GM12874 (cell line): ENCODE results near the gene CRYBG2.

Source experiments
- TF ChIP-seq, protein P1 (sequence below): IDR thresholded peaks from 2 replicates; pipeline ENCODE4 v1.5.1; 2011; ENCODE audit warnings: low read depth, mild to moderate bottlenecking, control low read depth, low read length, moderate library complexity; ENCODE audit not compliant: insufficient read depth

Gene CRYBG2, protein sequence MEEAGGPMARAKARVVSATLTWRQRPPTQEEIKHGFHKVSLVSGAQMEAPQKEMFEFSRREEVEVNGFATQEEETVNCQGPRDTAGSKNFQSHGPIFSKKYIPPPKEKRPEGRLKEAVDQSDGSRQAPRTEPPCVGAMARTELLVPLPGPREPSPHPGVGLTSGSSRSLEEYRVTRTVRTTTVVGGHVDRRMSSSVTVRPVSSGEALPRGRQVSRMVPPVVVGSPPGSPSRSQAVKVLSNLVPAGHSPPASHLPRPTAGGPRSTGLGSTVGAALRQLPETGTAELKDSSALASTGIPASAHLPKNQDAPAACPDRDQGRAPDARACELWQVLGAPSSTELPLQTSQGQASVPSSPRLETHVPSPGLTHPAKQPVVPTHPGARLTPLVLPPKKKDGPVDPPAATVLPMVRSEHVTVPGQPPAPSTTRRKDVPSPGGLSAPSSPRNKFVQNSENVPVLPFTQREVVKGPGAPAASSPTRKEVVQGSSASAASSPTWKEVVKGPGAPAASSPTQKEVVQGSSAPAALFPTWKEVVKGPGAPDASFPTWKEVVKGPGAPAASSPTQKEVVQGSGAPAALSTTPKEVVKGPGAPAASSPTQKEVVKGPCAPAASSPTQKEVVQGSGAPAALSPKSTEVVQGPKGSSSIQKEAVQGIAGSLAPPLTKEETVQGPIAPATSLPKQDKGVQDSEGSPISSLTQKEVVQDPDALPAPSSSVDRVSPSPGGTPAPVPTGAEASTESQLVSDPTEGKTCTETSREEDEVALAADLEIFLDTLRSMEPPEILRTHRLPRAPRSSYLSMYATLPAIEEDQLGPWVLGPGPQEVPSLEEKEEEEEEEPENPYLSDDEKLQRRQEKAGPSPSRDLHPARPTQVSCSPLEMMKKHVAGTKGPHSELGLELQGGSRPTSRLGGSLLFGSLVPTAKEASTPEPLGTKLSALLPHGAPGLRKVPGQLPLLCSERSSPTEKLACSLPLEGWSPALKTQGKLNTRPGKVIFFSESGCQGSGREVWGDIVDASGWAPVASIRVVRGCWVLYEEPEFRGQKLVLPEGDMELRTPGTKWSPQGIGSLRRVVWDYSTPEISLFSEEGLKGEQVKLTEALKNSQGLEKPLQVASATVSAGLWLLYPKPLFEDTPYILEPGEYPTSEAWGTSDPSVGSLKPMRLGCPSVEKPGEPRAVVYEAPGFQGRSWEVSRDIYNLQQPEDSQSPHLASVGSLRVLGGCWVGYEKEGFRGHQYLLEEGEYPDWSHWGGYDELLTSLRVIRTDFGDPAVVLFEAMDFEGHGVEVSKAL (N-terminal part only)

DNA sequence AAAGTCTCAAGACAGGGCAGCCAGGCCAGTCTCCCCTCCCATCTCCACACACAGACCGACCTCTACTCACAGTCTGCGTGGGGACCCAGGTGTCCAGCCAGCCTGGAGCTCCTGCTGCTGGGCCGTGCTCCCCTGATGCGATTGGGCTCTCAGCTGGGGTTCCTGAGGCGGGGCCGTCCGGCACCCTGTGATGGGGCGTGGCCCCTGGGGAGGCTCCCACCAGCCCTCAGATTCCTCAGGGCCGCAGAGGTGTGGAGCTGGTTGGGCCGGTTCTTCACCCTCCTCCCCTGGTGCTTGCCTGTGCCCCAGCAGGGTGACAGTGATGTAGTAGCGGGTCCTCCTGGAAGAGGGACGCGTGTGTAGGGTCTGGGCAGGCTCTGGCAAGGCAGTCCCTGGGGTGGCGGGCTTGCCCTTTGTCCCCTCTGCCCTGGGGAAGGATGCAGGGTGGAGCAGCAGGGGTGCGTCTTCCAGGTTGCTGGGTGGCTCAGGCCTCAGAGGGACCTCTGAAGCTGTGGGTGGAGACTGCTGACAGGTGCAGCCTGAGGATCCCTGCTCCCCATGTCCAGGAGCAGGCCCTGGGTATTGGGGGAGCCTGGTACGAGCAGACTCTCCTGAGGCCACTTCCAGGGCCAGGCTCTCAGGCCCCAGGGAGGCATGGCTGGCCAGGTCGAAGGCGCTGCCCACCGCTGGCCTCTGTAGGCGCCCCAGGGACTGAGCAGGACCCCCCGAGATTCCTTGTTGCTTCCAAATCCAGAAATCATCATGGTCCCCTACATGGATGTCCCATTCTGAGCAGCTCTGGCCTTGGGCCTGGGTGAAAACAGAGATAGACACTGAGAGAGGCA, at the start of gene CRYBG2:
Gene CRYBG2 (minus strand): TSS at position 155 of the 845 bp plus-strand sequence. CDS start 7,473 bp downstream, outside the sequence.
- TF ChIP-seq, protein P1, sequence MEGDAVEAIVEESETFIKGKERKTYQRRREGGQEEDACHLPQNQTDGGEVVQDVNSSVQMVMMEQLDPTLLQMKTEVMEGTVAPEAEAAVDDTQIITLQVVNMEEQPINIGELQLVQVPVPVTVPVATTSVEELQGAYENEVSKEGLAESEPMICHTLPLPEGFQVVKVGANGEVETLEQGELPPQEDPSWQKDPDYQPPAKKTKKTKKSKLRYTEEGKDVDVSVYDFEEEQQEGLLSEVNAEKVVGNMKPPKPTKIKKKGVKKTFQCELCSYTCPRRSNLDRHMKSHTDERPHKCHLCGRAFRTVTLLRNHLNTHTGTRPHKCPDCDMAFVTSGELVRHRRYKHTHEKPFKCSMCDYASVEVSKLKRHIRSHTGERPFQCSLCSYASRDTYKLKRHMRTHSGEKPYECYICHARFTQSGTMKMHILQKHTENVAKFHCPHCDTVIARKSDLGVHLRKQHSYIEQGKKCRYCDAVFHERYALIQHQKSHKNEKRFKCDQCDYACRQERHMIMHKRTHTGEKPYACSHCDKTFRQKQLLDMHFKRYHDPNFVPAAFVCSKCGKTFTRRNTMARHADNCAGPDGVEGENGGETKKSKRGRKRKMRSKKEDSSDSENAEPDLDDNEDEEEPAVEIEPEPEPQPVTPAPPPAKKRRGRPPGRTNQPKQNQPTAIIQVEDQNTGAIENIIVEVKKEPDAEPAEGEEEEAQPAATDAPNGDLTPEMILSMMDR = no peak

DNA sequence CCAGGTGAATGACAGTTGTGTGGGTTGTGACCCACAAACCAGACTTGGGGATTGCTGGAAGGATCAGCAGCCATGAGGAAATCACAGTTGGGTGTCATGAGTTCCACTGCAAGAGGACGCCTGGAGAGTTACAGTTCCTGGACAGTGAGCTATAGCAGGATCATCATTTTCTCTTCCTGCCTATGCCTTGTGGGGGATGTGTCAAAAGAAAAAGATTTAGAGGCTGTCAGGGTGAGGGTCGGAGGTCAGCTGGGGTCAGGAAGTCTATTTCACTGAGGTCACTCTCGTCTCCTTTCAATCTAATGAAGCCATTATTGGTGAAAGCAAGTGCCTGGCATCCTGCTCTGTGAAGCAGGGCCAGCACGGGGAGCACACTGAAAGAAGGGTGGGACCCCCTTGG, 49.7 kb upstream of the CRYBG2 start:
- TF ChIP-seq, protein P1 = no peak

DNA sequence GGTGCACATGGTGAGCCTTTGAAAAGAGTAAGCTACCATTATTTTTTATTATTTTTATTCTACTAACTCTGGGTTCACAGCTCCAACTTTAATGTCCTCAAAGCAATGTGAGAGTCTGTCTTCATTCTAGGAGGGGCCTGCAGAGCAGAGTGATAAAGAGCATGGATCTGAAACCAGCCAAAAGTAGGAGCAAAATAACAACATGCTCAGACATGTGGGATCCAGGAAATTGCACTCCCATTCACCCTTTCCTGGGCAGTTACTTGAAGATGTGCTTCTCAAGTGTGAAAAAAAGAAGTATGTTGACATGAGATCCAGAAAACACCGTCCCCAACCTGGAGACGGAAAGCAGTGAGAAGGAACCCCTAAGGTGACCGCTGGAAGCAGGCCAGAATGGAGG, 48.0 kb upstream of the CRYBG2 start:
- TF ChIP-seq, protein P1 = no peak

DNA sequence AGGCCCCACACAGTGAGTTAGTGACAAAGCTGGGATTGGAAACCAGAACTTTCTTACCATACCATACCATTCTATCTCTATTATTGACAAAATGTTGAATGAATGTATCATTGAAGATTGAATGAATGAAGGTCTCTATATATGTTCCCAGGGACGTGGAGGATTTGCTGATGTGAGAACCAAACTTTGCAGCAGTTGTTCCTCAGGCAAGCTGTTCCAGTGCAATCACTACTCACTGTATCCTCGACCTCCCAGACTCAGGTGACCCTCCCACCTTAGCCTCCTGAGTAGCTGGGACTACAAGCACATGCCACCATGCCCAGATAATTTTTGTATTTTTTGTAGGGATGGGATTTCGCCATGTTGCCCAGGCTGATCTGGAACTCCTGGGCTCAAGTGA, 45.1 kb upstream of the CRYBG2 start:
- TF ChIP-seq, protein P1 = no peak

DNA sequence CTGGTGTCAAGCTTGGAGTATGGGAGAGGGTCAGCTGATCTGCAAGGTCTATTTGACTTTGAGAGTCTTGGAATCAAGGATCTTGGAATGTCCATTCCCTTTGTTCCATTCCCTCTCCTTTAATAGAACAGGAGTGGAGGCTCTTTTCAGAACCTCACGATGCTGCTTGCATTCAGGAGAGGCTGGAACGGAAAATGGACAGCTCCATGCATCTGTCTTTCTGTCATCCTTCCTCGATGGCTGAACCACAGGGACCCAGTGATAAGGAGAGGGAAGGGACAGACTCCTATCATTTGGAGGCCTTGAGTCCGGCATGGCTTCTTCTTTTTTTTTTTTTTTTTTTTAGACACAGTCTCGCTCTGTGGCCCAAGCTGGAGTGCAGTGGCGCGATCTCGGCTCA, 41.8 kb upstream of the CRYBG2 start:
- TF ChIP-seq, protein P1 = no peak

DNA sequence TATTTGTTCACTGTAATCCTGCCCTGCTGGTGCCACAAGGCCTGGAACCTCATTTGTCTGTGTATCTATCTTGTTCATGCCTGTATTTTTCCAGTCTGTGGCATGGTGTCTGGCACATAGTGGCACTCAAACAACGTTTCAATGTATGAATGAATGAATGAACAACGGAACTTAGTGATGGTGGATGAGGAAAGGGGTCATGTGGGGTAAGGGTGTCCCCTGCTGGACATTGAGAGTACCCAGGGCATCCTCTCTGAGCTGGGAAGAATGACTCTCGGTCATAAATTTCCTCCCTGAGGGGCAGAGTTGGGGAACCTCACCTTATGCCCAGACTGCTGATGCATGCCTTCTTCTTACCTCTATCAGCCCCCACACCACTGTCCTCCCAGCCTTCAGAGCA, 37.5 kb upstream of the CRYBG2 start:
- TF ChIP-seq, protein P1 = peak; percentile 58; the same call in 1 of the 2 replicates
